Panc1 (cell line): ENCODE results near the gene ADARB2. TPM values are rescaled to one million over a fixed set of nuclear protein-coding genes. Genes with fewer than 3 reads are reported as not detected.

ENCODE experiments used
- ATAC-seq: fragments of 200-7000 bp; cut with Tn5 transposase; 2 replicates; pipeline ENCODE4 v1.9.1; 2020; ENCODE audit warnings: mild to moderate bottlenecking, moderate library complexity
- BruUV-seq: library from RNA; stranded (reverse); fragments of 400-500 nt; replicated peaks from 2 replicates; lab custom pipeline; 2021; lab: Mats Ljungman, UMichigan
- CTCF ChIA-PET: fragments of 300-600 bp; sonication (Branson Sonifier 250); formaldehyde crosslinking; loops from one replicate; lab custom pipeline; 2022; ENCODE audit warnings: antibody characterized with exemption; lab: Charles Lee
- POLR2A ChIA-PET: fragments of 300-600 bp; sonication (Branson Sonifier 250); formaldehyde crosslinking; loops from one replicate; lab custom pipeline; 2022; ENCODE audit warnings: antibody characterized with exemption; lab: Charles Lee
- DNase-seq: peaks from one replicate; pipeline ENCODE4 v3.0.0-alpha.2; 2010; ENCODE audit warnings: low read depth, low spot score
- H3K27ac ChIP-seq: 2 replicates; pipeline ENCODE4 v1.5.1; 2011; ENCODE audit warnings: mild to moderate bottlenecking, low read length, inconsistent platforms
- H3K27me3 ChIP-seq: fragments of 200-500 bp; sonication (Bioruptor generic); 2 replicates; pipeline ENCODE4 v1.6.0; 2014; ENCODE audit warnings: low read length, inconsistent platforms; ENCODE audit not compliant: control insufficient read depth, insufficient read depth
- H3K36me3 ChIP-seq: fragments of 200-500 bp; sonication (Bioruptor generic); 2 replicates; pipeline ENCODE4 v1.5.1; 2014; ENCODE audit warnings: inconsistent platforms, mild to moderate bottlenecking, low read length, moderate library complexity; ENCODE audit not compliant: control insufficient read depth, insufficient read depth
- H3K4me1 ChIP-seq: 2 replicates; pipeline ENCODE4 v1.5.1; 2011; ENCODE audit warnings: inconsistent platforms, mild to moderate bottlenecking, low read length, moderate library complexity; ENCODE audit not compliant: control insufficient read depth, insufficient read depth
- H3K4me3 ChIP-seq, 2 experiments: 2 replicates each; pipeline ENCODE4 v1.5.1; 2011 to 2012; ENCODE audit warnings: low read depth in 2 of 2, low read length in 2 of 2, mild to moderate bottlenecking in 2 of 2, inconsistent platforms in 1 of 2, moderate library complexity in 1 of 2
- H3K9me3 ChIP-seq: fragments of 200-500 bp; sonication (Bioruptor generic); 2 replicates; pipeline ENCODE4 v1.5.1; 2014; ENCODE audit warnings: low read depth, mild to moderate bottlenecking, inconsistent platforms, low read length, moderate library complexity; ENCODE audit not compliant: control insufficient read depth, insufficient read depth
- POLR2AphosphoS5 ChIP-seq: IDR thresholded peaks from 2 replicates; pipeline ENCODE4 v1.6.1; 2012; ENCODE audit warnings: mild to moderate bottlenecking, low read depth, low read length, moderate library complexity
- SIN3A ChIP-seq: IDR thresholded peaks from 2 replicates; pipeline ENCODE4 v1.6.1; 2012; ENCODE audit warnings: low read depth, mild to moderate bottlenecking, low read length, moderate library complexity, borderline replicate concordance; ENCODE audit not compliant: insufficient read depth
- TCF7L2 ChIP-seq: IDR thresholded peaks from 2 replicates; pipeline ENCODE4 v1.6.1; 2011; ENCODE audit warnings: mild to moderate bottlenecking, low read depth, low read length, inconsistent platforms
- in situ Hi-C: cut with HindIII; loops from 2 replicates; pipeline ENCODE4 v1.10.0; 2016; ENCODE audit warnings: low sequenced_read_pairs, low pct_unique_long_range_greater_than_20kb
- intact Hi-C: fragments of 100-400 bp; cut with micrococcal nuclease; formaldehyde crosslinking; loops from one replicate; pipeline ENCODE4 v1.10.0; 2022; ENCODE audit not compliant: unreplicated experiment
- total RNA-seq: library from RNA; stranded (reverse); gene quantifications from one replicate; pipeline ENCODE4 v1.2.1, GENCODE V29; 2021; ENCODE audit not compliant: unreplicated experiment
- TF ChIP-seq, protein P1 (sequence below), 2 experiments: IDR thresholded peaks; 2 replicates each; pipeline ENCODE4 v1.6.1; 2011 to 2012; ENCODE audit warnings: low read depth in 2 of 2, control low read depth in 1 of 2, low read length in 1 of 2, mild to moderate bottlenecking in 1 of 2, moderate library complexity in 1 of 2; ENCODE audit not compliant: insufficient read depth in 1 of 2
- TF ChIP-seq, protein P2 (sequence below): fragments of 450-650 bp; IDR thresholded peaks from 2 replicates; pipeline ENCODE4 v1.5.1; 2017; ENCODE audit warnings: mild to moderate bottlenecking

Gene ADARB2
- total RNA-seq, 1 experiment from 2014 or later: 0.31 TPM

DNA sequence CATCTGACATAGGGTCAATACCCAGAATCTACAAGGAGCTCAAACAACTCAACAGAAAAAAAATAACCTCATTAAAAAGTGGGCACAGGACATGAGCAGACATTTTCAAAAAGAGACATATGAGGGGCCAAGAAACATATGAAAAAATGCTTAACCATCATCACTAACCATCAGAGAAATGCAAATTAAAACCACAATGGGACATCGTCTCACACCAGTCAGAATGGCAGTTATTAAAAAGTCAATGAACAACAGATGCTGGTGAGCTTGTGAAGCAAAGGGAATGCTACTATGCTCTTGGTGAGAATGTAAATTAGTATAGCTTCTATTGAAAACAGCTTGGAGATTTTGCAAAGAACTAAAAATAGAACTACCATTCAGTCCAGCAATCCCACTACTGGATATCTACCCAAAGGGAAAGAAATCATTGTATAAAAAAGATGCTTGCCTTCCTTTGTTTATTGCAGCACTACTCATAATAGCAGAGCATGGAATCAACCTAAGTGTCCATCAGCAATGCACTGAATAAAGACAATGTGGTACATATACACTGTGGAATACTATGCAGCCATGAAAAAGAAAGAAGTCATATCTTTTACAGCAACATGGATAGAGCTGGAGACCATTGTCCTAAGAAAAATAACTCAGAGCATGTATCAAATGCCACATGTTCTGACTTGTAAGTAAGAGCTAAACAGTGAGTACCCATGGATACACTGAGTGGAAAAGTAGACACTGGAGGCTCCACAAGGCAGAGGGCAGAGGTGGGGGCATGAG is 139.8 kb downstream of the ADARB2 start:
- Histone ChIP-seq H3K27me3 (no peaks in the 10 kb centered on the region), H3K9me3 (no peaks in the 10 kb centered on the region), H3K27ac (no peak overlapping the region), H3K4me1 (no peaks in the 10 kb centered on the region), H3K4me3 (no peak overlapping the region), H3K36me3 (no peaks in the 10 kb centered on the region)
- ChIA-PET POLR2A (no interaction called here), CTCF (no interaction called here)
- intact Hi-C loops (no loop called here), in situ Hi-C loops (no loop called here)
- TF ChIP-seq, protein P1, sequence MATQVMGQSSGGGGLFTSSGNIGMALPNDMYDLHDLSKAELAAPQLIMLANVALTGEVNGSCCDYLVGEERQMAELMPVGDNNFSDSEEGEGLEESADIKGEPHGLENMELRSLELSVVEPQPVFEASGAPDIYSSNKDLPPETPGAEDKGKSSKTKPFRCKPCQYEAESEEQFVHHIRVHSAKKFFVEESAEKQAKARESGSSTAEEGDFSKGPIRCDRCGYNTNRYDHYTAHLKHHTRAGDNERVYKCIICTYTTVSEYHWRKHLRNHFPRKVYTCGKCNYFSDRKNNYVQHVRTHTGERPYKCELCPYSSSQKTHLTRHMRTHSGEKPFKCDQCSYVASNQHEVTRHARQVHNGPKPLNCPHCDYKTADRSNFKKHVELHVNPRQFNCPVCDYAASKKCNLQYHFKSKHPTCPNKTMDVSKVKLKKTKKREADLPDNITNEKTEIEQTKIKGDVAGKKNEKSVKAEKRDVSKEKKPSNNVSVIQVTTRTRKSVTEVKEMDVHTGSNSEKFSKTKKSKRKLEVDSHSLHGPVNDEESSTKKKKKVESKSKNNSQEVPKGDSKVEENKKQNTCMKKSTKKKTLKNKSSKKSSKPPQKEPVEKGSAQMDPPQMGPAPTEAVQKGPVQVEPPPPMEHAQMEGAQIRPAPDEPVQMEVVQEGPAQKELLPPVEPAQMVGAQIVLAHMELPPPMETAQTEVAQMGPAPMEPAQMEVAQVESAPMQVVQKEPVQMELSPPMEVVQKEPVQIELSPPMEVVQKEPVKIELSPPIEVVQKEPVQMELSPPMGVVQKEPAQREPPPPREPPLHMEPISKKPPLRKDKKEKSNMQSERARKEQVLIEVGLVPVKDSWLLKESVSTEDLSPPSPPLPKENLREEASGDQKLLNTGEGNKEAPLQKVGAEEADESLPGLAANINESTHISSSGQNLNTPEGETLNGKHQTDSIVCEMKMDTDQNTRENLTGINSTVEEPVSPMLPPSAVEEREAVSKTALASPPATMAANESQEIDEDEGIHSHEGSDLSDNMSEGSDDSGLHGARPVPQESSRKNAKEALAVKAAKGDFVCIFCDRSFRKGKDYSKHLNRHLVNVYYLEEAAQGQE (IDR thresholded peaks at IDR 0.05; ENCODE audit: insufficient read depth in 1 of 2, low read depth in 2 of 2, low read length in 1 of 2): no peak
- TF ChIP-seq, protein P2, sequence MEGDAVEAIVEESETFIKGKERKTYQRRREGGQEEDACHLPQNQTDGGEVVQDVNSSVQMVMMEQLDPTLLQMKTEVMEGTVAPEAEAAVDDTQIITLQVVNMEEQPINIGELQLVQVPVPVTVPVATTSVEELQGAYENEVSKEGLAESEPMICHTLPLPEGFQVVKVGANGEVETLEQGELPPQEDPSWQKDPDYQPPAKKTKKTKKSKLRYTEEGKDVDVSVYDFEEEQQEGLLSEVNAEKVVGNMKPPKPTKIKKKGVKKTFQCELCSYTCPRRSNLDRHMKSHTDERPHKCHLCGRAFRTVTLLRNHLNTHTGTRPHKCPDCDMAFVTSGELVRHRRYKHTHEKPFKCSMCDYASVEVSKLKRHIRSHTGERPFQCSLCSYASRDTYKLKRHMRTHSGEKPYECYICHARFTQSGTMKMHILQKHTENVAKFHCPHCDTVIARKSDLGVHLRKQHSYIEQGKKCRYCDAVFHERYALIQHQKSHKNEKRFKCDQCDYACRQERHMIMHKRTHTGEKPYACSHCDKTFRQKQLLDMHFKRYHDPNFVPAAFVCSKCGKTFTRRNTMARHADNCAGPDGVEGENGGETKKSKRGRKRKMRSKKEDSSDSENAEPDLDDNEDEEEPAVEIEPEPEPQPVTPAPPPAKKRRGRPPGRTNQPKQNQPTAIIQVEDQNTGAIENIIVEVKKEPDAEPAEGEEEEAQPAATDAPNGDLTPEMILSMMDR: no peak
- no peak for TF ChIP-seq POLR2AphosphoS5
- TF ChIP-seq SIN3A: no peak
- no peak for ATAC-seq
- no TSS peak for BruUV-seq
- DNase-seq: no peak

DNA sequence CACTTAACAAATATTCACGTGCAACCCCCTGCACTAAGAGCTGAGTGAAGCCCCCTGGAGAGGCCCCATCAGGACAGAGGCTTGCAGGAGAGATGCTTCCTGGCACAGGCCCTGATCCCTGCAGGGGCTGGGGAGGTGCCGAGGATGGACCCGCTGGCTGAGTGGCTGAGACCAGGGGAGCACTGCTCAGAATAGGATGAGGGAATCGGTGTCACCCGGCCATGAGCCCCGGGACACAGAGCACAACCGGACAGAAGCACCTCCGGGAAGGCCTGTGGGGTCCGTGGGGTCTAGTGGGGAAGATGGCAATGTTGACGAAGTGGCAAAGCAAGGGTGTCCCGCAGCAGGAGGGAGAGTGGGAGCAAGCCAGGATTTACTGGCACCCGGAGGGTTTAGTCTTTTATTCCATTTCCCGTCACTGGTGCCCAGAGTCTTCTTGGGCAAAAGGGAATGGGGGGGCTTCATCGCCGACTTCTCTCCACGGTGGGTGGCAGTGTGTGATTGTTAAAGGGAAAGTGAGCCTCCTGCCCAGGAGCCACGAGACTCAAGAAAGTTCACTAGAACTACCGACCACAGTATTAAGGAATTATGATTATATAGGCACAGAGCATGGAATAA is 140.7 kb downstream of the ADARB2 start:
- Histone ChIP-seq H3K4me3 (no peak overlapping the region), H3K36me3 (no peaks in the 10 kb centered on the region), H3K27ac (no peak overlapping the region), H3K4me1 (no peaks in the 10 kb centered on the region), H3K9me3 (no peaks in the 10 kb centered on the region), H3K27me3 (no peaks in the 10 kb centered on the region)
- ChIA-PET POLR2A (no interaction called here), CTCF (no interaction called here)
- no TSS peak for BruUV-seq
- ATAC-seq: no peak
- DNase-seq: no peak
- in situ Hi-C loops: no loop called here
- no peak for TF ChIP-seq SIN3A
- no peak for TF ChIP-seq POLR2AphosphoS5
- TF ChIP-seq TCF7L2: no peak
- TF ChIP-seq, protein P2: no peak
- TF ChIP-seq, protein P1 (IDR thresholded peaks at IDR 0.05; ENCODE audit: insufficient read depth in 1 of 2, low read depth in 2 of 2, low read length in 1 of 2): no peak
- intact Hi-C loops: no loop called here
